ENCODE results near the gene GID8. TPM values are rescaled to one million over a fixed set of nuclear protein-coding genes. Genes with fewer than 3 reads are reported as not detected.

Gene GID8
- total and polyA plus RNA-seq, 2 of the 13 experiments (the other 11 are each of a cell fraction or from before 2014, with no cell fraction given), result 39.6 to 59.8 TPM

- TF ChIP-seq DZIP1 (CRISPR knock-in tag; IDR thresholded peaks at IDR 0.05) (peak; percentile 67; the same call in 1 of the 2 replicates), LRRFIP1 (CRISPR knock-in tag; conservative IDR thresholded peaks at IDR 0.05) (0 out of 2 replicates have a peak, but pooled peaks have one; percentile 89), ZMYM4 (CRISPR knock-in tag; IDR thresholded peaks at IDR 0.05) (no peak; the same call in 1 of the 2 replicates), PAWR (CRISPR knock-in tag; IDR thresholded peaks at IDR 0.05; ENCODE audit: borderline replicate concordance) (peak; percentile 84; the same call in 1 of the 2 replicates), HNRNPH1 (optimal IDR thresholded peaks at IDR 0.05; ENCODE audit: low read depth, low read length) (no peak), ZNF839 (CRISPR knock-in tag; IDR thresholded peaks at IDR 0.05; ENCODE audit: borderline replicate concordance) (no peak), HDAC1 (CRISPR knock-in tag; IDR thresholded peaks at IDR 0.05) (peak; percentile 98), SRSF9 (IDR thresholded peaks at IDR 0.05; ENCODE audit: borderline replicate concordance, insufficient read depth, low read depth, low read length, poor library complexity, severe bottlenecking) (no peak), BCL3 (CRISPR knock-in tag; IDR thresholded peaks at IDR 0.05) (peak; percentile 93), EP300 (IDR thresholded peaks at IDR 0.05; ENCODE audit: low read depth in 2 of 2, low read length in 2 of 2) (peak; percentile 20 to 46; a peak in 2 of 4 replicates), EP300 (CRISPR knock-in tag; IDR thresholded peaks at IDR 0.05; ENCODE audit: borderline replicate concordance) (peak; percentile 29; the same call in 1 of the 2 replicates), POLR2G (IDR thresholded peaks at IDR 0.05; ENCODE audit: low read depth, low read length) (peak; percentile 93), AKAP8 (CRISPR knock-in tag; IDR thresholded peaks at IDR 0.05) (peak; percentile 85), TRIM24 (CRISPR knock-in tag; IDR thresholded peaks at IDR 0.05) (no peak), GPN1 (CRISPR knock-in tag; IDR thresholded peaks at IDR 0.05; ENCODE audit: borderline replicate concordance) (0 out of 2 replicates have a peak, but pooled peaks have one; percentile 61), GZF1 (CRISPR knock-in tag; IDR thresholded peaks at IDR 0.05) (peak; percentile 56; the same call in 1 of the 2 replicates), MYC (CRISPR knock-in tag; IDR thresholded peaks at IDR 0.05; ENCODE audit: borderline replicate concordance) (peak; percentile 99), ZNF605 (CRISPR knock-in tag; IDR thresholded peaks at IDR 0.05) (peak; percentile 93), MXI1 (IDR thresholded peaks at IDR 0.05; ENCODE audit: borderline replicate concordance, low read depth, low read length) (peak; percentile 100), TFDP2 (CRISPR knock-in tag; IDR thresholded peaks at IDR 0.05) (peak; percentile 89)
Measured at GRCh38 chr20:62952373-62952967, 14.5 kb downstream of the GID8 start, which contains the start of gene SLC17A9 (continued).
